HUES6 (cell line): ENCODE results near the gene RPS25.
"Not testable (repeated sequence)": the region's sequence is repeated elsewhere in the genome, so short reads cannot be mapped to it uniquely, and the experiment has no call there.

Source experiments
- H3K27ac ChIP-seq: 2 replicates; pipeline ENCODE4 v1.7.0; 2013; ENCODE audit warnings: low read depth, mild to moderate bottlenecking, low read length, inconsistent platforms
- H3K27me3 ChIP-seq: 2 replicates; pipeline ENCODE4 v1.6.1; 2013; ENCODE audit warnings: low read length; ENCODE audit not compliant: control insufficient read depth, insufficient read depth
- H3K36me3 ChIP-seq: 2 replicates; pipeline ENCODE4 v1.6.1; 2013; ENCODE audit warnings: low read length; ENCODE audit not compliant: control insufficient read depth, insufficient read depth
- H3K4me1 ChIP-seq: 2 replicates; pipeline ENCODE4 v1.6.1; 2013; ENCODE audit warnings: low read length; ENCODE audit not compliant: control insufficient read depth, insufficient read depth
- H3K4me3 ChIP-seq: 2 replicates; pipeline ENCODE4 v1.5.1; 2013; ENCODE audit warnings: low read depth, low read length
- H3K9ac ChIP-seq: one replicate; pipeline ENCODE4 v1.6.1; 2013; ENCODE audit warnings: mild to moderate bottlenecking, low read length
- H3K9me3 ChIP-seq: 2 replicates; pipeline ENCODE4 v1.6.1; 2013; ENCODE audit warnings: low read depth, low read length; ENCODE audit not compliant: control insufficient read depth, insufficient read depth

The RPS25 gene

DNA sequence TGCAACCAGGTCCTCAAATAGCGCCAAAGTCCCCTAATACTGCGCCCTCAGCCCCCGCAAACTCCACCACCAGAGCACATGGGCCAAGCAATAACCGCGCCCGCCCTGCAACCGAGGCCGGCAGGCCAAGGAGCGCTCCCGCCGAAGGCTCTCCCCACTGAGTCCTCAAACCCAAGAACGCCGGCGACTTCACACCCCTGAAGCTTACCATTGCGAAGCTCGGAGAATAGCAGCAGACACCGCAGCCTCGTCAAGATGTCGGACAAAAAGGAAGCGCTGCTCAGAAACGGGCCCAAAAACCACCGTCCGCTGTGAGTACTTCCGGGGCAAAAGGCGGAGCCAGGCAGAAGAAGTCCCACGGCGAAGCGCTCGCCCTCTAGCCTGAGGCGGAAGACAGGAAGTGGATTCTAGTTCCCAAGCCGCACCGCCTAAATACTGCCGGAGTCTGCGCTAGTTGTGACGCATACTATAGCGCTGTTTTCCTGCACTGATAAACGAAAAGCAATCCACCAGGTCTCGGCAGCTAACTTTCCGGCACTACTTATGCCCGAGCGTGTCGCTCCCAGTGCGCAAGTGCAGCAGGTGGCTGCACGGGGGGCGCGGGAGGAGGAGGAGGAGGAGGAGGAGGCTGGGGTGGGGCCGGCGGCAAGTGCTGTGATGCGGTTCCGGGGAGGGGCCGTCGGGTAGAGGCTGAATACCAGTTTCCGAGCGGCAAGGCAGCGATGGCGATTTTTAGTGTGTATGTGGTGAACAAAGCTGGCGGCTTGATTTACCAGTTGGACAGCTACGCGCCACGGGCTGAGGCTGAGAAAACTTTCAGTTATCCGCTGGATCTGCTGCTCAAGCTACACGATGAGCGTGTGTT lies at the start of gene RPS25, which contains the start of gene TRAPPC4:
Gene RPS25 (minus strand): TSS at position 270 of the 865 bp plus-strand sequence. CDS start 59 bp downstream, at position 211.
Gene TRAPPC4 (plus strand): TSS at position 693 of the 865 bp plus-strand sequence. CDS start 30 bp downstream, at position 723.
- Histone ChIP-seq H3K27me3 (no peaks in the 10 kb centered on the region), H3K9me3 (no peaks in the 10 kb centered on the region), H3K4me3 (peak within 1 kb of the TSS; percentile 98), H3K36me3 (peaks cover 67% of the 10 kb centered on the region), H3K27ac (peak within 1 kb of the TSS; percentile 71), H3K4me1 (peaks cover 5% of the 10 kb centered on the region; the same call in 1 of the 2 replicates), H3K9ac (peak within 1 kb of the TSS; percentile 95)

DNA sequence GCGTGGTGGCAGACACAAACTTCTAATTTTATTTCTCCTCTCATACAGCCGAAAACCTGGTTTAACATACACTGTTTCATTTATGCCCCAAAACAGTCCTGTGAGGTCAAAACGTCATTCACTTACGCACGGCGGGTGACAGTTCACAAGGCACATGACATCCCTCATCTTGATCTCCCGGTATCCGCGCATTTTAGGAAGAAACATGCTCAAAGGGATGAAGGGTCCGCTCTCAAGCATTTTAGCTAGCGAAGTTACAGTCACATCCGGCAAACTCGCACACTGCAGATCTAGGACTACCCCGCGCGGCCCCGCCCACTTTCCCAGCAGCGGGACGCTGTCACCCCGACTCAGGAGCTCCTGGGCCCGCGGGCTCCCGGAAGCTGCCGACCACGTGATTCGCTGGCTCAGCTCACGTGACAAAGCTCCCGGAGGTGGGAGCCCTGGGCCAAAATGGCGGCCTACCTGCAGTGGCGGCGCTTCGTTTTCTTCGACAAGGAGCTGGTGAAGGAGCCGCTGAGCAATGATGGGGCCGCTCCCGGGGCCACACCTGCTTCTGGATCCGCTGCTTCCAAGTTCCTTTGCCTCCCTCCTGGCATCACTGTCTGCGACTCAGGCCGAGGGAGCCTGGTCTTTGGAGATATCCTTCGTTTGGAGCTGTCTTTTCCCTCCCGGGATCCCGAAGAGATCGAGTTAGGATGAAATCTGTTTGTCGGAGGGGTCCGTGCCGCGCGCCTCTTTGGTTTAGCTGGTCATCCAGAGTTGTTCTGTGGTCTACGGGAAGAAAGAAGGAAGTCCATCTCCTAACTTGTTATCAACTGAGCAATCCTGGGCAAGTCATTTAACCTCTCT lies 49.5 kb upstream of the RPS25 start, which contains the start of gene VPS11:
Gene VPS11 (plus strand): TSS at position 448 of the 852 bp plus-strand sequence. CDS start 6 bp downstream, at position 454.
- no peak within 1 kb of the TSS for H3K27ac ChIP-seq
- H3K9ac ChIP-seq, result peak within 1 kb of the TSS; percentile 83
- peaks cover 28% of the 10 kb centered on the region for H3K36me3 ChIP-seq
- H3K4me1 ChIP-seq, result no peaks in the 10 kb centered on the region
- H3K27me3 ChIP-seq, result no peaks in the 10 kb centered on the region
- H3K9me3 ChIP-seq, result no peaks in the 10 kb centered on the region
- peak within 1 kb of the TSS; percentile 87 for H3K4me3 ChIP-seq

GRCh38 chr11:119065369-119065768 lies 47.2 kb upstream of the RPS25 start:
- H3K36me3 ChIP-seq, result peaks cover 11% of the 10 kb centered on the region
- no peaks in the 10 kb centered on the region for H3K4me1 ChIP-seq
- no peak overlapping the region for H3K9ac ChIP-seq
- H3K9me3 ChIP-seq, result no peaks in the 10 kb centered on the region
- H3K4me3 ChIP-seq, result no peak overlapping the region
- H3K27ac ChIP-seq, result no peak overlapping the region
- no peaks in the 10 kb centered on the region for H3K27me3 ChIP-seq

DNA sequence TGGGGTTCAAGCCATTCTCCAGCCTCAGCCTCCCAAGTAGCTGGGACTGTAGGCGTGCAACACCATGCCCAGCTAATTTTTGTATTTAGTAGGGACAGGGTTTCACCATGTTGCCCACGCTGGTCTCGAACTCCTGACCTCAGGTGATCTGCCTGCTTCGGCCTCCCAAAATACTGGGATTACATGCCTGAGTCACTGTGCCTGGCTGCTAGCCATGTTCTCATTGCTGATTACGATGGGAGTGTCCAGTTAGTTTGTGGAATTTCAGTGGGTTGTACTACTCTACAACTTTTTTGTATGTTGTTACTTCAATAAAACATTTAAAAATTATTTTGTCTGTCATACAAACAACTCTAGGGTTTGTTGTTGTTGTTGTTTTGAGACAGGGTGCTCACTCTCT lies 44.6 kb upstream of the RPS25 start:
- no peak overlapping the region for H3K27ac ChIP-seq
- H3K9ac ChIP-seq, result no peak overlapping the region
- H3K27me3 ChIP-seq, result no peaks in the 10 kb centered on the region
- H3K9me3 ChIP-seq, result no peaks in the 10 kb centered on the region
- no peaks in the 10 kb centered on the region for H3K4me1 ChIP-seq
- H3K36me3 ChIP-seq, result no peaks in the 10 kb centered on the region
- no peak overlapping the region for H3K4me3 ChIP-seq

DNA sequence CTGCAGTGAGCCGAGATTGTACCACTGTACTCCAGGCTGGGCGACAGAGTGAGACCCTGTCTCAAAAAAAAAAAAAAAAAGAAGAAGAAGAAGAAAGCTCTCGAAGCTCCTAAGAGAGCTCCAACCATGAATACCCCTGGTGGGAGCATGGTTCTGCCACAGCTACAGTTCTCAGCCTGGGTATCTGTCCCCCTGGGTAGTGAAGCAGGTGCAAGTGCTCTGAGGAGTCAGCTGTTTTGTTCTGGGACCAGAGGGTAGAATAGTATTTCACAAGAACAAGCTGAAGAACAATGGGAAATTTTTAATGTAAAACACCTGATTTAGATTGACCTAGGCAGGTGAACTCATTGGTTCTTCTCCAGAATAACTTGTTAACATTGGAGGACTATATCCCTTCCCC lies 43.1 kb upstream of the RPS25 start:
- Histone ChIP-seq H3K27ac (no peak overlapping the region), H3K4me3 (no peak overlapping the region), H3K9ac (no peak overlapping the region), H3K9me3 (no peaks in the 10 kb centered on the region), H3K4me1 (no peaks in the 10 kb centered on the region), H3K36me3 (no peaks in the 10 kb centered on the region), H3K27me3 (no peaks in the 10 kb centered on the region)

DNA sequence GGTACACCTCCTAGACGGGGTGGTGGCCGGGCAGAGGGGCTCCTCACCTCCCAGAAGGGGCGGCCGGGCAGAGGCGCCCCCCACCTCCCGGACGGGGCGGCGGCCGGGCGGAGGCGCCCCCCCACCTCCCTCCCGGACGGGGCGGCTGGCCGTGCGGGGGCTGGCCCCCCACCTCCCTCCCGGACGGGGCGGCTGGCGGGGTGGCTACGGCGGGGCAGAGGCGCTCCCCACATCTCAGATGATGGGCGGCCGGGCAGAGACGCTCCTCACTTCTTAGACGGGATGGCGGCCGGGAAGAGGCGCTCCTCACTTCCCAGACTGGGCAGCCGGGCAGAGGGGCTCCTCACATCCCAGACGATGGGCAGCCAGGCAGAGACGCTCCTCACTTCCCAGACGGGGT lies 41.0 kb upstream of the RPS25 start:
- H3K4me1 ChIP-seq, H3K4me3 ChIP-seq, H3K27ac ChIP-seq, H3K9ac ChIP-seq, H3K27me3 ChIP-seq, H3K9me3 ChIP-seq: not testable (repeated sequence)
- H3K36me3 ChIP-seq, result peaks cover 17% of the 10 kb centered on the region

DNA sequence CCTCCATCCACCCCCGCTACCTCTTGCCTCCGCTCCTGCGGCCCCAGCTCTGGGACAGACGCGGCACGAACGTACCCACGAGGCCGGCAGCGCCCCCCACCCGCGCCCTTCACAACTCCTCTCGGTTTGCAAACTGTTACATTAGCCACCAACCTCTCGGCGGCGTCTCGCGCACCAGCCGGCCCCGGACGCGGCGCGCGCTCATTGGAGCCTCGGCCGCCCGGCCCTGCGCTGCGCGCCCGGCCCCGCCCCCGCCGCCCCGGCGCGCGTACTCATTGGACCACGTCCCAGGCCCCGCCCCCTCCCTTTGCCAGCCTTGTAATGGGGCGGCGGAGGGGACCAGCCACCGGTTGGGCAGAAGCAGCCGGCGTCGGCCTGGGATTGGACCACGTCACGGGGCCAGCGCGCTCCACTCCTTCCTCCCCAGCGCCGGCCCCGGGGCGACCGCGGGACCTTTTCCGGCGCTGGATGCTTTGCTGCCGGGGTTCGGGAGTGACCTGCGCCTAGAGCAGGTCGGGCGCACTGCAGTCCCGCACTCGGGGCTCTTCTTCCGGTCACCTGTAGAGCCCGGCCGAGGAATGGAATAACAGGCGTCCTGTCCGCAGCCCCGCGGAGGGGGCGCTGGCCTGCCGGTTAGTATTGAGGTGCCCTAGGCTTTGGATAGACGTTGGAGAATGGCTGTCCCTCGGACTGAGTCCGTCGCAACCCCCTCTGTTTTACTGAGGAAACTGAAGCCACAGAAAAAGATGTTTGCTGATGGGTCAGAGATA lies 39.0 kb upstream of the RPS25 start, which contains the start of gene HYOU1:
Gene HYOU1 (minus strand): TSS at position 206 of the 770 bp plus-strand sequence. CDS start 1,045 bp downstream, outside the sequence.
- Histone ChIP-seq H3K27ac (peak within 1 kb of the TSS; percentile 93), H3K9me3 (no peaks in the 10 kb centered on the region), H3K4me1 (peaks cover 6% of the 10 kb centered on the region), H3K36me3 (peaks cover 36% of the 10 kb centered on the region), H3K9ac (peak within 1 kb of the TSS; percentile 92), H3K27me3 (no peaks in the 10 kb centered on the region), H3K4me3 (peak within 1 kb of the TSS; percentile 96)

DNA sequence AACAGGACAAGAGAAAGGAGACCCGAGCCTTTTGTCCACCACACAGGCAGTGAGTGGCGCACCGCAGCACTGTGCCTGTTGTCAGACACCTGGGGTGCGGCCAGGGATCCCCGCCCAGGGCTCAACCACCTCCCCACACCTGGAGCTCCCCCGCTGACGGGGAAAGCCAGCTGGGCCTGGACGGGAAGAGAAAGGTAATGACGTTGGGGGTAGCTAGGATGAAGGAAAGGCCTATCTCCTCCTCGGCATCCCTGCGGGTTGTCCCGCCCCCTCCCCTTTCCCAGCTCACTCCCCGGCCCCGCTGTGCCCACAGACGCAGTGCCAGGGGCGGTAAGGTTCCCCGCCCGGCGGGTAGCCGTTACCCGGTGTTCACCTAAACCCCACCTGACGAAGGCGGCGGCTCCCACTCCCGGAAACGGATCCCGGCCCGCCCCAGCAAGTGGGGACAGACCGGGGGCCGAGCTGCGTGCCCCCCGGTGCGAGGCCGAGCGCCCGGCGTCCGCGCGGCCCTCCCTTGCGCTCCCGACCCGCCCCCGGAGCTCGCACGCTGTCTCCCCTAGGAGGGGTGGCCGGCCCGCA lies 38.4 kb upstream of the RPS25 start:
- Histone ChIP-seq H3K36me3 (peaks cover 43% of the 10 kb centered on the region), H3K4me1 (peaks cover 6% of the 10 kb centered on the region), H3K4me3 (peak overlapping the region; percentile 78), H3K27ac (peak overlapping the region; percentile 93), H3K9me3 (no peaks in the 10 kb centered on the region), H3K9ac (peak overlapping the region; percentile 92), H3K27me3 (no peaks in the 10 kb centered on the region)

DNA sequence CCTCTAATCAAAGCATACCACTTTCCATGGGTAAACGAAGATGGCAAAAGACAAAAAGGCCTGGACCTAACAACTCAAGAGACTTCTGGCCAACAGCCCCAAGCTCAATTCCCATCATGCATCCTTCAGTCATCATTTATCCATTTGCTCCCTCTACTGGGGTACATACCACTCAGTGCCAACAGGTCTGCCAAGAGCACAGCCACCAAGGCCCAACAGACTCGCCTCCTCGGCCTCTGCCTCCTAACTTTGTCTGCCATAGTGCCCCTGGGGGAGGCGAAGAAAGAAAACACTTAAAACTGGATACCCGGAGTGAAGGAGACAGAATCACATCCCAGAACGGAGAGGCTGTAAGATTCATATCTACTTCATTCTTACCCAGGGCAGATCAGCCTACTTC lies 37.8 kb upstream of the RPS25 start:
- H3K4me1 ChIP-seq, result peaks cover 6% of the 10 kb centered on the region
- no peaks in the 10 kb centered on the region for H3K9me3 ChIP-seq
- peak overlapping the region; percentile 92 for H3K9ac ChIP-seq
- H3K36me3 ChIP-seq, result peaks cover 49% of the 10 kb centered on the region
- 0 out of 2 replicates have a peak overlapping the region, but pooled peaks have one; percentile 93 for H3K27ac ChIP-seq
- no peaks in the 10 kb centered on the region for H3K27me3 ChIP-seq
- H3K4me3 ChIP-seq, result peak overlapping the region; percentile 78

DNA sequence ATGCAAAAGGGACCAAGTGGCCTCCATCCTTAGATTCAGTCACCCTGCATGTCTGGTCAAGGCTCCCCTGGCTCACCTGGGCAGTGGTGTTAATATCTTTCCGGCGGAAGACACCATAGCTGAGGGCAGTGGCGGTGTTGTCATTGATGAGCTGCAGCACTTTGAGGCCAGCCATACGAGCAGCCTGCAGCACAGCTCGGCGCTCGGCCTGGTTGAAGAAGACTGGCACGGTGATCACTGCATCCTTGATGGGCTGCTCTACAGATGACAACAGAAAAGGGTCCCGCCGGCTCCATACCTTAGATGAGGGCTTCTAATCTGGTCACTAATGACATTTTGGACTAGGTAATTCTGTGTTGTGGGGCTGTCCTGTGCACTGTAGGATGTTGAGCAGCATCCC lies 36.3 kb upstream of the RPS25 start:
- H3K27me3 ChIP-seq, result no peaks in the 10 kb centered on the region
- peaks cover 64% of the 10 kb centered on the region for H3K36me3 ChIP-seq
- H3K4me1 ChIP-seq, result peaks cover 6% of the 10 kb centered on the region
- H3K4me3 ChIP-seq, result no peak overlapping the region
- no peaks in the 10 kb centered on the region for H3K9me3 ChIP-seq
- H3K27ac ChIP-seq, result no peak overlapping the region
- H3K9ac ChIP-seq, result no peak overlapping the region
